GM19468 (cell line): ENCODE measurements around the gene TMEM273.

Source experiments
- ATAC-seq: cut with Tn5 transposase; IDR thresholded peaks from one replicate; pipeline ENCODE4 v1.9.1; 2021; ENCODE audit warnings: mild to moderate bottlenecking, moderate library complexity, moderate number of reproducible peaks; ENCODE audit not compliant: unreplicated experiment; ENCODE audit errors: extremely low read depth

The TMEM273 gene

GRCh38 chr10:49177391-49178355 is 10.5 kb downstream of the TMEM273 start:
- peak; percentile 74 for ATAC-seq

DNA sequence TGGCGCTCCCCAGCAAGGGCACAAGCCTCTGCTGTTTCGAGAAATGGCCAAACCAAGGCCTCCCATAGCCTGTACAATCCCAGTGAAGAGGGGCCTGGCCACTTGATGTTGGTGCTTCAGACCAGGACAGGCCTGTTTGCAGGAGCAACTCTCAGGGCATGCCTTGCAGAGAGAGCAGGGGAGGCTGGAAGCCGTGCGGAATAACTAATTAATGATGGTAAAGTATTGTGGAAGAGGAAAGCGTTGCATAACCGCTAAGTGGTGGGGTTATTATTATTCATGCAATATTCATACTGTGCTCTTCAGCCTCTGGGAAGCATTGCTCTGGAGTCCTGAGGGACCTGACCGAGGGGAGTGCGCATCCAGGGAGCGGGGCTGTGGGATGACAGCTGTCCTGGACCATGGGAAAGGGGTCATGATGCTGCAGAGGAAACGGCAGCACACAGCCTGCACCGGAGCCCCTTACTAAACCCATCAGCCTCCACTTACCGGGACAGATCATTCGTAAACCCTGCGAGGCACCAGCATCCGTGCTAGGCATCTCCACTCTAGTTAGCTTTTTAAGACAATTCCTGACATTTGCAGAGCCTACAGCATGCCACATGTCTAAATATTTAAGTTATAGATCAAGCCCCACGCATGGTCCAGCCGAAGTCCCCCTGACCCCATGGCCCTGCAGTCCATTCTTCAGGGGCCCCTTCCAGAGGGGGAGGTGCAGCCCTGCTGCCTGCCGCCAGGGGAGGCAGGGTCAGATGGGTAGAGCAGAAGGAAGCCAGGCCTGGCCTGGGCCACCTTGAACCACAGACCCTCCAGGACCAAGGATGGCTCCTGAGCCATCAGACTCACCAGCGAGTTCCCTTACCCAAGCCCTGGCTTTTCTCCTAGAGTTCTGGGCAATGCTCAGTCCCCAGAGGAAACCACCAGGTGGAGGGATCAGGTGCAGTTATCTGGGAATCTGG is 11.6 kb downstream of the TMEM273 start:
- ATAC-seq: no peak

- no peak for ATAC-seq
Observed at GRCh38 chr10:49175587-49176309, 12.4 kb downstream of the TMEM273 start.

- ATAC-seq: no peak
Observed at GRCh38 chr10:49174926-49175500, 13.2 kb downstream of the TMEM273 start.

DNA sequence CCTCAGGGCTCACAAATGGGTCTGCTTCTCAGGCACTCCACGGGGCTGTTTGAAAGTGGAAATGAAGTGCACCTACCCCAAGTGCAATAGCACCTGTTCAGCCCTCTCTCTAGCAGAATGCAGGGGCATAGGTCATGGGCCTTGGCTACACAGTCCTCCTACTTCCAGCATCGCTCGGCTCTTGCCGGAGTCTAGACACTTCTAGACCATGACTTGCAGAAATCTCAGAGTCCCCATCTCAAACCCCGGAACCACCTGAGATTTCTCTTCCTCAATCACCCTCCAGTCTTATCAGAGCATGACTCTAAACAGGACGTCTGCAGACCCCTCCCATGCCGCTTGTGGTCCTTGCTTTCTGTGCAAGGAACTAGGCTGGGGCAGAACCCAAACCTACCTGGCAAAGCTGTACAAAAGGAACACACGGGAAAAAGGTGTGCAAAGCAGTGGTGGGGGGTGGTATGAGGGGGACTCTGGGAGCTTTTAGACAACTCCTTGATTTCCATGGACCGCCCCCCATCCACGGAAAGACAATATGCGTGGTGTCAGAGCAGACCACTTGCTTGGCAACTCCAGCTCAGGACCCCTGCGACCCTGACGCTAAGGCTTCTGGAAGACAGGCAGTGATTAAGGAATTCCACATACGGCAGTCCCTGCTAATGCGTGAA is 13.8 kb downstream of the TMEM273 start:
- no peak for ATAC-seq

DNA sequence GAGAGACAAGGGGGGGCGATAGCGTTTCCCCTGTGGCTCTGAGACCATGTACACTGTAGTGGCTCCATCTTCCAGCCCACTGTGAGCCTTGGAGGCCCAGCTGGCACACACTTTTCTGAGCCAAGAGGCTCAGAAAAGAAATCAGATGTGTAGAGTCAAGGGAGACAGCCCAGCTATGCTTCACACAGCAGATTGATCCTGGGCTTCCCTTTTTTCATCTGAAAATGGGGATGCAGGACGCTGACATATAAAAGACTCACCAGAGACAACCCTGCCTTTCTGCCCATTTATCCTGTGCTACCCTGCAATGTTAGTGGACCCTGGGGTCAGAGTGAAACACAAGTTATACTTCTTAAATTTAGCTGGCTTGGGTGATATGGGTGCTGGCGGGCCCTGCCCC is 14.3 kb downstream of the TMEM273 start:
- no peak for ATAC-seq

DNA sequence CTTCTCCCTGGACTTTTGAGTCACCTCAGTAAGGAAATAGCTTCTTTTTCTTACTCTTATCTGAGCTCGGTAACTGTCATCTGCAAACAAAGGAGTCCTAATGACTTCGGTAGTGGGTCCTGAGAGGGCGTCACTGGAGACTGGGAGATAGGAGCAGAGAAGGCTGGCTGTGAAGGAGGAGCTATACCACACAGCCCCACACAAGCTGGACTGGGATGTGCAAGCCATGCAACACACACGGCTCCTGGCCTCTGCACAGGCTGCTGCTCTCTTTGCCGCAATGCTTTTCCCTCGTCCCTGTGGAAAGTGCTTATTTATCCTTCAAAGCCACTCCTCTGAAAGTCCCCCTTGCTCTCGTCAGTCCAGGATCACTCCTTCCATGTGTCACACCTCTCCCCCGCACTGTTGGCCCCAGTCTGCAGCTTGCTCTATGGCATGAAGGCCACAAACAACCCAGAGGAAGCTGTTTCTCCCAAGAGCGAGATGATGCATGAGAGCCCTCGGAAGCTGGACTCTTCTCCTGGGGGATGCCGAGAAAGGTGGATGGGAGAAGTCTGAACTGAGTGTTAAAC is 14.9 kb downstream of the TMEM273 start:
- ATAC-seq: no peak

DNA sequence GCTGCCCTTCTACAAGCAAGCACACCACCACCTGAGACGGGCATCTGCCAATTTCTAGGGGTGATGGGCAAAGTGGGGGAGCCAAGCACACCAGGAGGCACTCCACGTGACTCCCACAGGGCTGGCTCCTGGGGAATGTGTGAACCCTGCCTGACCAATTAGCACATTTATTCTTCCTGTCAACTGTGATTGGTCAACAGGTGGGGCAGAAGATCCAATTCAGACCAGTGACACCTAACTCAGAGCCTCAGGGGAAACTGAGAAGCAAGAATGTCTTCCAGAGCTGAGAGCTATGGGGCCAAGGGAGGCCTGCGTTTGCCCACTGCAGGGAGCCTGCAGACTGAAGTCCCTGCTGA is 15.4 kb downstream of the TMEM273 start:
- no peak for ATAC-seq

DNA sequence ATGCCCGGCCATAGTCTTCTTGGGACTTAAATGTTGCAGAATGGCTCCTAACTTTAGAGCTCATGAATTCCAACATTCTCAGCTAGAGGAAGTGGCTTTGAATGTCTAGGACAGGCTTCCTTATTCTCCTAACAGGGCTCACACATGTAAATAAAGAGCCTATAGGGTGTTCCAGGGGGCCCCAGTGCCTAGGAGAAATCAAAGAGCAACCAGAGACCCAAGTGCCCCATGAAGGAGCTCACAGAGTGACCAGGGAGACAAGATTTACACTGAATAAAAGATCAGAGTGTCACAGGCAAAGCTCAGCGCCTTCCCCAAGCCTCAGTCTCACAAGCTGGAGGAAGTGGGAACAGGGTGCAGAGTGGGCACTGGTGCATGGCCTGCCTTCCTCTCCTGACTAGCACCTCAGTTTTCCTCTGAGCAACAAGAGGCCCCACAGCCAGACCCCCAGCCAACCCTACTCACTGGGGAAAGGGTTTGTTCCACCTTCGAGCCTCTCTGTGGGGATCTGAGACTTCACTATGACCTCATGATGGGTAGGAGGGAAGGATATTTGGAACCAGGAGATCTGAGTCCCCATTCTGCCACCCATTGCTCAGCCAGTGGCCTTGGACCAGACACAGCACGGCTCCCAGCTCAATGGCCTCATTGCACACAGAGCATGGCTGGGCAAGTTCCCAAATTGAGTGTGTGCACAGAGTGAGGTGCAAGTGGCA is 16.0 kb downstream of the TMEM273 start:
- ATAC-seq: no peak

DNA sequence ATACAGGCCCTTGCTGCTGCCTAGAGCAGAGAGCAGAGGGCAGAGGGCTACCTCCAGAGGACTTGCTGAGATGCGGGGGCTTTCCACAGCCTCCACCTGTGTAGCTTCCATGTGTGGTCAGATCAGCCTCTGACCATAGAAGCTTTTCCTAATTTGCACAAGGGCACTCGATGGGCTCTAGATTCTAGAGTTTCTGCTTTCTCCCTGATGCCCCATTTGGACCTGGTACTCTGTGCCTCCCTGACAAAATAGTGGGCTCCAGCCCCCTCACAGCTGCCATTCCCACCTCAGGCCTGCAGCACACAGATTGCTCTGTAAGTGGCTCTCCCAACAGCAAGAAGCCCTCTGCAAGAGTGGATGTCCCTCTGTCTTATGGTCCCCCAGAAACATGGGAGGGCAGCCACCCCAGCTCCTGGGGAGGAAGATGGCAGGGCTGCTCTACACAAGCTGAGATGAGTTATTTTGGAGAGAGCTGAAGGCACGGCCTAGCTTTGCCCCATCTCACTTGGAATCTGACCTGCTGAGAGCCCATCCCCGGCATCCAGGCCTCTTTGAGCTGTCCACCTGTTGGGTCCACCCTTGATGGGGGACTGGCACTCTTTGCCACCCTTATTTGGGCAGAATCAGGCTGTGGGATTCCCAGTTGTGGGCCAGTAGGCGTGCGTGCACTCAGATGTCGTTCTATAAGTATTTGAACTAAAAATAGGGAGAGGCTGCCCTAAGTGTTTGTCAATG is 16.7 kb downstream of the TMEM273 start:
- ATAC-seq: no peak

GRCh38 chr10:49170632-49171325 is 17.4 kb downstream of the TMEM273 start:
- ATAC-seq: no peak

- no peak for ATAC-seq
Observed at GRCh38 chr10:49169776-49170175, 18.4 kb downstream of the TMEM273 start.

DNA sequence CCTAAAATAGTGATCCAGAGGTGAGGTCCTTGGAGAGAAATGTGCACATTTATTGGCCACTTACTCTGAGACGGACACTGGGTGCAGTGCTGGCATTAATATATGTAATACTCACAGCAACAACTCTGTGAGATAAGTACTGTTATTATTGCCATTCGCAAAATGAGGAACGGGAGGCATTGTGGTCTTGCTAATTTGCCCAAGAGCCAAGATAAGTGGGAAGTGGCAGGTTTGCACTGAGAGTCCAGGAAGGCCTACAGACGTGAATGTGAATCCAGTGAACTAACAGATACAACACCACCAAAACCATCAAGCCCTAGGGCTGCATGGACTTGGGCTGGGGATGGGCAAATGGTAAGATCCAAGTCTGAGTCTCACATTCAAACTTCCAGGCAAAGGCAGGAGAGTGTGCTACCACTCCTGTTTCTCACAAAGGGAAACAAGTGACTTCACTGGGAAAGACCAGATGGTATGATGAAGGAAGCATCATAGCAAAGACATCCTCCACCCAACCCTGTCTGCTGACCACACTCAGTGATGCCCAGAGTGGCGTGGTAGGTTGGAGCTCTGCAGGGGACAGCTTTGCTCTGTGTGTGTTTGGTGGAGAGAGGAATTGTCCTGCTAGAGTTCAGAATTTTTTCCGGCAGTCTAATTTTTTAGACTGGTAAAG is 19.2 kb downstream of the TMEM273 start:
- no peak for ATAC-seq

DNA sequence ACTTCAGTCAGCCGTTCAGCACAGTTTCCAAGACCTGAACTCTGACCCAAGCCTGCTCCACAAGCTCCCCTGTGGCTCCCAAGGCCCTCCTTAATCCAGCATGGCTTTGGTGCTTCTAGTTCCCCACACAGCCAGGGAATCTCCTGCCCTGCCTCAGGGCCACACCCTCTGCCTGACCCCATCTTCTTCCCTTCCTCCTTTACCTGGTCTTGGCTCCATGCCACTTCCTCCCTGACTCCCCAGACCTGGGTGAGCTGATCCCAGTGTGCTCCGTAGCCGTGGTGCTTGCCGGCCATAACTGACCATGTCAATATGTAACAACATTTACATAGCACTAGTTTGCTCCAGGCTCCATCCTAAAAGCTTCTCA is 20.0 kb downstream of the TMEM273 start:
- ATAC-seq: no peak

DNA sequence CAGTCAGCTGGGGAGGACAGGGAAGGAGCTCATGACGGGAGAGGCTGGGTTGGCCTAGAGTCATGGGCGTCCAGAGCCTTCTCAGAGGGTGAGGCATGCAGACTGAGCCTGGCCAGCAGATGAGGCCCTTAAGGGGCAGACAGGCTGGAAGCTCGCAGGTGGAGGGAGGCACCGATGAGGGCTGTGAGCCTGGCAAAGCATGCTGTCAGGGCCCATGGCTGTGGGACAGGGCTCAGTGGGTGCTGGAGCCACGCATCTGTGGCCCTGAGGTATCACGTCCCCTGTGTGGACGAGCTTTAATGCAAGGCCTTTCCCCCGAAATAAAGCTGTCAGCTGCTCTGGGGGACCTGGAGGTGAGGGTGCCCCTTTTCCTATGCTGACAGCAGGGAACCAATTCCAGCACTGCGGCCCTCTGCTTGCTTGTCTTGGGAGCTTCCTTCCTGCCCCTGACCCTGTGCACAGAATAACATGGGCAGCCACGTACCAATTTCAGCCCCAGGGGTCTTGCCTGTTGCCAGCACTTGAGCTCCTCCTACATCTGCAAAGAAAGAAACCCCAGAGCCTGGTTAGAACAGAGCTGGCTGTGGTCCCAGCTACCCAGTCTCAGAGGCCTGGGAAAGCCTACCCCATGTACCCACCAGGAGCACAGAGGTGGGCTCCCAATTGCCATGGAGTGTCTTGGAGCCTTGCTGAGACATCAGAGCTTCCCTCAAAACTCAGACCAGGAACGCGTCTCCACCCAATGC is 20.6 kb downstream of the TMEM273 start:
- ATAC-seq: no peak
